GM12878 (cell line): ENCODE measurements around the gene PHF3. TPM values are rescaled to one million over a fixed set of nuclear protein-coding genes. Genes with fewer than 3 reads are reported as not detected.

Experiments
- ATAC-seq: fragments of 200-7000 bp; cut with Tn5 transposase; 3 replicates; pipeline ENCODE4 v1.9.1; 2020; ENCODE audit warnings: mild to moderate bottlenecking, moderate library complexity
- BruUV-seq: library from RNA; stranded (reverse); fragments of 400-500 nt; replicated peaks from 2 replicates; lab custom pipeline; 2021; lab: Mats Ljungman, UMichigan
- CTCF ChIA-PET: fragments of 300-600 bp; sonication (Branson Sonifier 250); formaldehyde crosslinking; extraction: SDS; loops from one replicate; lab custom pipeline; 2021; ENCODE audit warnings: inconsistent platforms; lab: Yijun Ruan, JAX
- POLR2A ChIA-PET: fragments of 350-600 bp; formaldehyde crosslinking; extraction: SDS; loops from one replicate; lab custom pipeline; 2021; ENCODE audit warnings: inconsistent platforms; lab: Charles Lee
- RAD21 ChIA-PET: fragments of 300-600 bp; sonication (Branson Sonifier 250); formaldehyde crosslinking; loops from one replicate; lab custom pipeline; 2023; ENCODE audit warnings: antibody characterized with exemption; ENCODE audit not compliant: unreplicated experiment; lab: Charles Lee
- SMC1A ChIA-PET: fragments of 300-600 bp; sonication (Branson Sonifier 250); formaldehyde crosslinking; loops from one replicate; lab custom pipeline; 2023; ENCODE audit not compliant: unreplicated experiment, uncharacterized antibody; lab: Charles Lee
- DNase-seq: peaks from one replicate; pipeline ENCODE4 v3.0.0-alpha.2; 2011; ENCODE audit warnings: low read depth, low spot score
- FAIRE-seq: peaks from 3 replicates; lab custom pipeline; 2011; peaks lifted over from hg19 to GRCh38; lab: Jason Lieb, UNC
- H2AFZ ChIP-seq: 2 replicates; pipeline ENCODE4 v1.6.0; 2011; ENCODE audit warnings: low read depth, low read length, control low read depth; ENCODE audit not compliant: control insufficient read depth
- H3K27ac ChIP-seq: 2 replicates; pipeline ENCODE4 v1.5.1; 2011; ENCODE audit warnings: control low read depth; ENCODE audit not compliant: control insufficient read depth, insufficient read depth
- H3K27me3 ChIP-seq, 2 experiments: replicated peaks in 1 of 2; 2 replicates each; pipeline versions ENCODE4 v1.6.0 to v1.6.1; 2011; ENCODE audit warnings: low read length in 1 of 2; ENCODE audit not compliant: control insufficient read depth in 2 of 2, insufficient read depth in 2 of 2
- H3K36me3 ChIP-seq, 2 experiments: 2 replicates each; pipeline ENCODE4 v1.5.1; 2011; ENCODE audit warnings: low read length in 1 of 2; ENCODE audit not compliant: control insufficient read depth in 2 of 2, insufficient read depth in 2 of 2
- H3K4me1 ChIP-seq: 2 replicates; pipeline ENCODE4 v1.6.1; 2011; ENCODE audit warnings: mild to moderate bottlenecking, low read length, moderate library complexity, mixed read lengths; ENCODE audit not compliant: control insufficient read depth, insufficient read depth
- H3K4me2 ChIP-seq: 2 replicates; pipeline ENCODE4 v1.6.0; 2011; ENCODE audit warnings: control low read depth; ENCODE audit not compliant: control insufficient read depth, insufficient read depth
- H3K4me3 ChIP-seq: fragments of 200-600 bp; sonication (generic); 2 replicates; pipeline ENCODE4 v1.5.1; 2016
- H3K79me2 ChIP-seq: 2 replicates; pipeline ENCODE4 v1.6.0; 2011; ENCODE audit warnings: low read length; ENCODE audit not compliant: control insufficient read depth, insufficient read depth
- H3K9ac ChIP-seq: 2 replicates; pipeline ENCODE4 v1.8.0; 2011; ENCODE audit warnings: low read length, control low read depth, mixed read lengths; ENCODE audit not compliant: control insufficient read depth, insufficient read depth
- H3K9me3 ChIP-seq: replicated peaks from 3 replicates; pipeline ENCODE4 v1.5.1; 2011; ENCODE audit warnings: mild to moderate bottlenecking, low read length; ENCODE audit not compliant: control insufficient read depth, insufficient read depth
- H4K20me1 ChIP-seq: 2 replicates; pipeline ENCODE4 v1.6.0; 2011; ENCODE audit not compliant: control insufficient read depth, insufficient read depth
- ASH2L ChIP-seq: fragments of 300-600, 200-600 bp; sonication (generic); IDR thresholded peaks from 2 replicates; pipeline ENCODE4 v1.6.1; 2017; ENCODE audit warnings: low read depth, mild to moderate bottlenecking, borderline replicate concordance
- EP300 ChIP-seq, 2 experiments: fragments of 150-350 bp in 1 of 2; IDR thresholded peaks; 2 replicates each; pipeline ENCODE4 v1.6.1; 2011 to 2012; ENCODE audit warnings: low read depth in 2 of 2, low read length in 2 of 2, borderline replicate concordance in 1 of 2, improper control_type of control experiment in 1 of 2, inconsistent platforms in 1 of 2; ENCODE audit not compliant: control insufficient read depth in 1 of 2
- IKZF2 ChIP-seq, 2 experiments: fragments of 450-650 bp; IDR thresholded peaks; 2 replicates each; pipeline ENCODE4 v1.6.1; 2017; ENCODE audit warnings: mild to moderate bottlenecking in 2 of 2, moderate library complexity in 2 of 2
- KAT2A ChIP-seq: conservative IDR thresholded peaks from 2 replicates; pipeline ENCODE4 v1.6.1; 2011; ENCODE audit warnings: low read depth, low read length; ENCODE audit not compliant: control insufficient read depth
- MTA2 ChIP-seq: fragments of 450-650 bp; IDR thresholded peaks from 2 replicates; pipeline ENCODE4 v1.6.1; 2016; ENCODE audit warnings: low read depth, mild to moderate bottlenecking, moderate library complexity
- NFYB ChIP-seq: IDR thresholded peaks from 2 replicates; pipeline ENCODE4 v1.6.1; 2011; ENCODE audit warnings: low read depth, mild to moderate bottlenecking, low read length, improper control_type of control experiment, moderate library complexity; ENCODE audit not compliant: insufficient read depth
- NRF1 ChIP-seq: conservative IDR thresholded peaks from 2 replicates; pipeline ENCODE4 v1.6.1; 2011; ENCODE audit warnings: mild to moderate bottlenecking, low read depth, low read length, improper control_type of control experiment
- POLR2AphosphoS2 ChIP-seq: IDR thresholded peaks from 2 replicates; pipeline ENCODE4 v1.6.1; 2011; ENCODE audit warnings: low read depth, mild to moderate bottlenecking, low read length, improper control_type of control experiment, moderate library complexity
- SMAD5 ChIP-seq: IDR thresholded peaks from 2 replicates; pipeline ENCODE4 v1.6.1; 2016; ENCODE audit warnings: antibody characterized with exemption, low read depth
- TBL1XR1 ChIP-seq: IDR thresholded peaks from 2 replicates; pipeline ENCODE4 v1.6.1; 2012; ENCODE audit warnings: low read depth, low read length, improper control_type of control experiment
- YBX1 ChIP-seq: fragments of 450-650 bp; IDR thresholded peaks from 2 replicates; pipeline ENCODE4 v1.6.1; 2016; ENCODE audit warnings: antibody characterized with exemption
- ZZZ3 ChIP-seq: IDR thresholded peaks from 2 replicates; pipeline ENCODE4 v1.6.1; 2011; ENCODE audit warnings: low read depth; ENCODE audit not compliant: control insufficient read depth, insufficient read length
- WGBS: methylation state at CpG from one replicate; pipeline ENCODE4 v1.1.6; 2016; ENCODE audit warnings: low lambda C conversion rate; ENCODE audit not compliant: insufficient replicate concordance, insufficient coverage; ENCODE audit errors: missing lambda C conversion rate; 5-methylcytosine and 5-hydroxymethylcytosine counted together
- in situ Hi-C: fragments of 300-500 bp; cut with MboI; formaldehyde crosslinking; loops from 9 replicates; pipeline ENCODE4 v1.14.3; 2018; ENCODE audit warnings: mixed read lengths
- intact Hi-C: fragments of 100-400 bp; cut with micrococcal nuclease; formaldehyde crosslinking; loops from one replicate; pipeline ENCODE4 v1.14.2; 2022; ENCODE audit not compliant: unreplicated experiment
- polyA plus RNA-seq, 11 experiments: library from polyadenylated mRNA; depleted of rRNA in 4 of 11; unstranded in 6 of 11; stranded (reverse) in 5 of 11; fragments of >200 nt; fragmentation: Nextera tagmentation in 4 of 11; fragmentation: Illumina TruSeq in 1 of 11; extraction: Ambion mirVana in 4 of 11; extraction: Trizol in 1 of 11; gene quantifications; 1 replicate in 1 of 11; 2 replicates in 10 of 11; pipeline versions ENCODE4 v1.2.1 to v1.2.3, GENCODE V29; 2011 to 2016; ENCODE audit warnings: inconsistent platforms in 2 of 11, missing spikeins in 2 of 11, low read depth in 1 of 11
- total RNA-seq, 4 experiments: library from RNA; depleted of rRNA in 3 of 4; stranded (reverse); fragments of >200 nt in 3 of 4; fragmentation: Illumina TruSeq in 1 of 4; extraction: Trizol in 1 of 4; gene quantifications; 2 replicates each; pipeline versions ENCODE4 v1.2.1 to v1.2.3, GENCODE V29; 2013 to 2021
- TF ChIP-seq, protein P1 (sequence below): IDR thresholded peaks from 2 replicates; pipeline ENCODE4 v1.6.1; 2012; ENCODE audit warnings: improper control_type of control experiment, low read depth, low read length; ENCODE audit not compliant: insufficient replicate concordance
- TF ChIP-seq, protein P2 (sequence below): fragments of 450-650 bp; formaldehyde crosslinking; IDR thresholded peaks from 2 replicates; pipeline ENCODE4 v1.4.0; 2022; ENCODE audit warnings: mild to moderate bottlenecking, moderate library complexity
- TF ChIP-seq, protein P3 (sequence below): IDR thresholded peaks from 2 replicates; pipeline ENCODE4 v1.6.1; 2012; ENCODE audit warnings: low read length, inconsistent platforms

PHF3 gene
- total and polyA plus RNA-seq, 10 of the 15 experiments (the other 5 are each of a cell fraction or from before 2014, with no cell fraction given) = 8.3 to 61.5 (median 26.6) TPM

DNA sequence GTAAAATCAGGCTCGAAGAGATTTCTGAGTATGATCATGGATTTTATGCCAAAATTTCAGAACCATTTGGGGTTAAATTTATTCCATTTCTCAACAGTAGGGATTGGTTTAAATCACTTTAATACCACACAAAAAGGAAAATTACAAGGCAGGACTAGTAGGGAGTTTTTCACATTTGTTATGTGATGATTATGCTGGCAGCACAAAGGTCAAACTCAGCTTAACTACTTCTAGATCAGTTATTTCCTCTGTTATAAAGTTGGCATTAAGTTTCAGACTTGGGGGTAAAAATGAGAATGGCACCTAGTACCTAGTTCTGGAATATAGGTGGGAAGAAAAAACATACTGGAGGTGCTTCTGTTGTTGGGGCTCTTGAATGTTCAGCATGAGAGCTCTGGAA lies 39.5 kb downstream of the PHF3 start:
- H3K36me3 ChIP-seq = peaks cover 0 to 4% of the 10 kb centered on the region in 2 experiments; a peak in 2 of 4 replicates
- no TSS peak for BruUV-seq
- no peaks in the 10 kb centered on the region for H4K20me1 ChIP-seq
- ChIA-PET POLR2A (no interaction called here), RAD21 (interaction anchor here (0.8 kb wide), 1 partner anchor 108 kb away, joined by 3 read pairs; no protein-coding TSS in a partner anchor), SMC1A (interaction anchor here (1.1 to 1.3 kb wide), 2 partner anchors 8 to 10 kb away, joined by 3 to 4 read pairs; no protein-coding TSS in a partner anchor), CTCF (no interaction called here)
- intact Hi-C loops = no loop called here
- H2AFZ ChIP-seq = no peak overlapping the region
- H3K4me1 ChIP-seq = peaks cover 8% of the 10 kb centered on the region; the same call in 1 of the 2 replicates
- no peak overlapping the region for H3K4me2 ChIP-seq
- H3K27me3 ChIP-seq = no peaks in the 10 kb centered on the region
- H3K4me3 ChIP-seq = no peak overlapping the region
- H3K9ac ChIP-seq = no peak overlapping the region
- DNase-seq = no peak
- no peak for ATAC-seq
- no peak for FAIRE-seq
- in situ Hi-C loops = no loop called here
- no peaks in the 10 kb centered on the region for H3K9me3 ChIP-seq
- no peak overlapping the region for H3K27ac ChIP-seq
- peaks cover 34% of the 10 kb centered on the region for H3K79me2 ChIP-seq
- WGBS = 95% methylated on average over 1 of the region's 1 CpG
- TF ChIP-seq NRF1 (no peak), EP300 (IDR thresholded peaks at IDR 0.05; ENCODE audit: borderline replicate concordance in 1 of 2, control insufficient read depth in 1 of 2, low read depth in 2 of 2, low read length in 2 of 2) (no peak), POLR2AphosphoS2 (no peak), IKZF2 (IDR thresholded peaks at IDR 0.05) (no peak), ZZZ3 (no peak), KAT2A (no peak), MTA2 (no peak), SMAD5 (no peak), YBX1 (no peak), ASH2L (no peak), NFYB (no peak), TBL1XR1 (no peak)
- TF ChIP-seq, protein P1, sequence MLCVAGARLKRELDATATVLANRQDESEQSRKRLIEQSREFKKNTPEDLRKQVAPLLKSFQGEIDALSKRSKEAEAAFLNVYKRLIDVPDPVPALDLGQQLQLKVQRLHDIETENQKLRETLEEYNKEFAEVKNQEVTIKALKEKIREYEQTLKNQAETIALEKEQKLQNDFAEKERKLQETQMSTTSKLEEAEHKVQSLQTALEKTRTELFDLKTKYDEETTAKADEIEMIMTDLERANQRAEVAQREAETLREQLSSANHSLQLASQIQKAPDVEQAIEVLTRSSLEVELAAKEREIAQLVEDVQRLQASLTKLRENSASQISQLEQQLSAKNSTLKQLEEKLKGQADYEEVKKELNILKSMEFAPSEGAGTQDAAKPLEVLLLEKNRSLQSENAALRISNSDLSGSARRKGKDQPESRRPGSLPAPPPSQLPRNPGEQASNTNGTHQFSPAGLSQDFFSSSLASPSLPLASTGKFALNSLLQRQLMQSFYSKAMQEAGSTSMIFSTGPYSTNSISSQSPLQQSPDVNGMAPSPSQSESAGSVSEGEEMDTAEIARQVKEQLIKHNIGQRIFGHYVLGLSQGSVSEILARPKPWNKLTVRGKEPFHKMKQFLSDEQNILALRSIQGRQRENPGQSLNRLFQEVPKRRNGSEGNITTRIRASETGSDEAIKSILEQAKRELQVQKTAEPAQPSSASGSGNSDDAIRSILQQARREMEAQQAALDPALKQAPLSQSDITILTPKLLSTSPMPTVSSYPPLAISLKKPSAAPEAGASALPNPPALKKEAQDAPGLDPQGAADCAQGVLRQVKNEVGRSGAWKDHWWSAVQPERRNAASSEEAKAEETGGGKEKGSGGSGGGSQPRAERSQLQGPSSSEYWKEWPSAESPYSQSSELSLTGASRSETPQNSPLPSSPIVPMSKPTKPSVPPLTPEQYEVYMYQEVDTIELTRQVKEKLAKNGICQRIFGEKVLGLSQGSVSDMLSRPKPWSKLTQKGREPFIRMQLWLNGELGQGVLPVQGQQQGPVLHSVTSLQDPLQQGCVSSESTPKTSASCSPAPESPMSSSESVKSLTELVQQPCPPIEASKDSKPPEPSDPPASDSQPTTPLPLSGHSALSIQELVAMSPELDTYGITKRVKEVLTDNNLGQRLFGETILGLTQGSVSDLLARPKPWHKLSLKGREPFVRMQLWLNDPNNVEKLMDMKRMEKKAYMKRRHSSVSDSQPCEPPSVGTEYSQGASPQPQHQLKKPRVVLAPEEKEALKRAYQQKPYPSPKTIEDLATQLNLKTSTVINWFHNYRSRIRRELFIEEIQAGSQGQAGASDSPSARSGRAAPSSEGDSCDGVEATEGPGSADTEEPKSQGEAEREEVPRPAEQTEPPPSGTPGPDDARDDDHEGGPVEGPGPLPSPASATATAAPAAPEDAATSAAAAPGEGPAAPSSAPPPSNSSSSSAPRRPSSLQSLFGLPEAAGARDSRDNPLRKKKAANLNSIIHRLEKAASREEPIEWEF = no peak
- TF ChIP-seq, protein P2, sequence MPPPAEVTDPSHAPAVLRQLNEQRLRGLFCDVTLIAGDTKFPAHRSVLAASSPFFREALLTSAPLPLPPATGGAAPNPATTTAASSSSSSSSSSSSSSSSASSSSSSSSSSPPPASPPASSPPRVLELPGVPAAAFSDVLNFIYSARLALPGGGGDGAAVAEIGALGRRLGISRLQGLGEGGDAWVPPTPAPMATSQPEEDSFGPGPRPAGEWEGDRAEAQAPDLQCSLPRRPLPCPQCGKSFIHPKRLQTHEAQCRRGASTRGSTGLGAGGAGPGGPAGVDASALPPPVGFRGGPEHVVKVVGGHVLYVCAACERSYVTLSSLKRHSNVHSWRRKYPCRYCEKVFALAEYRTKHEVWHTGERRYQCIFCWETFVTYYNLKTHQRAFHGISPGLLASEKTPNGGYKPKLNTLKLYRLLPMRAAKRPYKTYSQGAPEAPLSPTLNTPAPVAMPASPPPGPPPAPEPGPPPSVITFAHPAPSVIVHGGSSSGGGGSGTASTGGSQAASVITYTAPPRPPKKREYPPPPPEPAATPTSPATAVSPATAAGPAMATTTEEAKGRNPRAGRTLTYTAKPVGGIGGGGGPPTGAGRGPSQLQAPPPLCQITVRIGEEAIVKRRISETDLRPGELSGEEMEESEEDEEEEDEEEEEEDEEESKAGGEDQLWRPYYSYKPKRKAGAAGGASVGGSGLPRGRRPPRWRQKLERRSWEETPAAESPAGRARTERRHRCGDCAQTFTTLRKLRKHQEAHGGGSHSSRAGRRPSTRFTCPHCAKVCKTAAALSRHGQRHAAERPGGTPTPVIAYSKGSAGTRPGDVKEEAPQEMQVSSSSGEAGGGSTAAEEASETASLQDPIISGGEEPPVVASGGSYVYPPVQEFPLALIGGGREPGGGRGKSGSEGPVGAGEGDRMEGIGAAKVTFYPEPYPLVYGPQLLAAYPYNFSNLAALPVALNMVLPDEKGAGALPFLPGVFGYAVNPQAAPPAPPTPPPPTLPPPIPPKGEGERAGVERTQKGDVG (CRISPR knock-in tag) = no peak
- TF ChIP-seq, protein P3, sequence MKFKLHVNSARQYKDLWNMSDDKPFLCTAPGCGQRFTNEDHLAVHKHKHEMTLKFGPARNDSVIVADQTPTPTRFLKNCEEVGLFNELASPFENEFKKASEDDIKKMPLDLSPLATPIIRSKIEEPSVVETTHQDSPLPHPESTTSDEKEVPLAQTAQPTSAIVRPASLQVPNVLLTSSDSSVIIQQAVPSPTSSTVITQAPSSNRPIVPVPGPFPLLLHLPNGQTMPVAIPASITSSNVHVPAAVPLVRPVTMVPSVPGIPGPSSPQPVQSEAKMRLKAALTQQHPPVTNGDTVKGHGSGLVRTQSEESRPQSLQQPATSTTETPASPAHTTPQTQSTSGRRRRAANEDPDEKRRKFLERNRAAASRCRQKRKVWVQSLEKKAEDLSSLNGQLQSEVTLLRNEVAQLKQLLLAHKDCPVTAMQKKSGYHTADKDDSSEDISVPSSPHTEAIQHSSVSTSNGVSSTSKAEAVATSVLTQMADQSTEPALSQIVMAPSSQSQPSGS = no peak
